IMR-90 (cell line): ENCODE results near the gene SPPL2C. TPM values are rescaled to one million over a fixed set of nuclear protein-coding genes. Genes with fewer than 3 reads are reported as not detected.

Source experiments
- ATAC-seq: fragments of 200-7000 bp; cut with Tn5 transposase; 2 replicates; pipeline ENCODE4 v1.9.1; 2020; ENCODE audit warnings: low read depth, mild to moderate bottlenecking, moderate library complexity
- BruUV-seq: library from RNA; stranded (reverse); fragments of 400-500 nt; replicated peaks from 2 replicates; lab custom pipeline; 2021; lab: Mats Ljungman, UMichigan
- CTCF ChIA-PET: fragments of 300-600 bp; formaldehyde crosslinking; extraction: SDS; loops from one replicate; lab custom pipeline; 2021; ENCODE audit warnings: antibody characterized with exemption; lab: Yijun Ruan, JAX
- POLR2A ChIA-PET: fragments of 300-600 bp; sonication (Branson Sonifier 250); formaldehyde crosslinking; loops from one replicate; lab custom pipeline; 2022; ENCODE audit warnings: antibody characterized with exemption; ENCODE audit not compliant: unreplicated experiment; lab: Charles Lee
- DNase-seq: peaks from one replicate; pipeline ENCODE4 v3.0.0; 2013
- H2AFZ ChIP-seq: replicated peaks from 2 replicates; pipeline ENCODE3; 2013; ENCODE audit warnings: low read length, mild to moderate bottlenecking; ENCODE audit not compliant: poor library complexity
- H2AK5ac ChIP-seq: 2 replicates; pipeline ENCODE4 v1.6.1; 2013; ENCODE audit warnings: low read depth, low read length, inconsistent platforms
- H2AK9ac ChIP-seq: replicated peaks from 2 replicates; pipeline ENCODE3; 2013; ENCODE audit warnings: mild to moderate bottlenecking, low read depth, low read length, moderate library complexity; ENCODE audit not compliant: poor library complexity
- H2BK120ac ChIP-seq: 2 replicates; pipeline ENCODE4 v1.6.1; 2013; ENCODE audit warnings: low read depth, low read length, inconsistent platforms
- H2BK15ac ChIP-seq: 3 replicates; pipeline ENCODE4 v1.6.1; 2013; ENCODE audit warnings: low read depth, low read length, inconsistent platforms
- H2BK20ac ChIP-seq: 2 replicates; pipeline ENCODE4 v1.6.1; 2013; ENCODE audit warnings: low read depth, mild to moderate bottlenecking, inconsistent platforms, low read length, moderate library complexity
- H2BK5ac ChIP-seq: 2 replicates; pipeline ENCODE4 v1.6.1; 2013; ENCODE audit warnings: mild to moderate bottlenecking, low read depth, low read length, inconsistent platforms; ENCODE audit not compliant: poor library complexity, severe bottlenecking
- H3K14ac ChIP-seq: replicated peaks from 2 replicates; pipeline ENCODE4 v1.6.1; 2013; ENCODE audit warnings: low read depth, low read length, inconsistent platforms
- H3K18ac ChIP-seq: 2 replicates; pipeline ENCODE4 v1.6.1; 2013; ENCODE audit warnings: low read depth, low read length, control low read depth
- H3K23ac ChIP-seq: 2 replicates; pipeline ENCODE4 v1.6.1; 2013; ENCODE audit warnings: low read depth, low read length, inconsistent platforms
- H3K27ac ChIP-seq: 2 replicates; pipeline ENCODE4 v1.5.1; 2013; ENCODE audit warnings: mild to moderate bottlenecking, control low read depth, low read length; ENCODE audit not compliant: insufficient read depth
- H3K27me3 ChIP-seq: 2 replicates; pipeline ENCODE4 v1.6.1; 2013; ENCODE audit warnings: low read length; ENCODE audit not compliant: control insufficient read depth, insufficient read depth
- H3K36me3 ChIP-seq: 2 replicates; pipeline ENCODE4 v1.6.1; 2013; ENCODE audit warnings: low read length, mixed read lengths; ENCODE audit not compliant: control insufficient read depth, insufficient read depth
- H3K4ac ChIP-seq: 2 replicates; pipeline ENCODE4 v1.6.1; 2013; ENCODE audit warnings: low read depth, low read length, inconsistent platforms
- H3K4me1 ChIP-seq: 2 replicates; pipeline ENCODE4 v1.6.1; 2013; ENCODE audit warnings: low read length, mixed read lengths; ENCODE audit not compliant: control insufficient read depth, insufficient read depth
- H3K4me2 ChIP-seq: 2 replicates; pipeline ENCODE4 v1.6.1; 2013; ENCODE audit warnings: low read depth, mild to moderate bottlenecking, control low read depth, low read length, moderate library complexity
- H3K4me3 ChIP-seq: 2 replicates; pipeline ENCODE4 v1.5.1; 2013; ENCODE audit warnings: low read depth, mild to moderate bottlenecking, control low read depth, low read length, moderate library complexity; ENCODE audit not compliant: insufficient read depth
- H3K56ac ChIP-seq: 2 replicates; pipeline ENCODE4 v1.6.1; 2013; ENCODE audit warnings: low read length, inconsistent platforms; ENCODE audit not compliant: insufficient read depth; ENCODE audit errors: extremely low read depth
- H3K79me1 ChIP-seq, 2 experiments: 2 replicates each; pipeline ENCODE4 v1.6.1; 2013; ENCODE audit warnings: low read length in 2 of 2, inconsistent platforms in 1 of 2, low read depth in 1 of 2
- H3K9ac ChIP-seq: 2 replicates; pipeline ENCODE4 v1.6.1; 2013; ENCODE audit warnings: low read depth, low read length, control low read depth
- H3K9me1 ChIP-seq: 2 replicates; pipeline ENCODE4 v1.6.1; 2013; ENCODE audit warnings: low read length, inconsistent platforms; ENCODE audit not compliant: insufficient read depth
- H3K9me3 ChIP-seq: 2 replicates; pipeline ENCODE4 v1.6.1; 2013; ENCODE audit warnings: low read length; ENCODE audit not compliant: control insufficient read depth, insufficient read depth
- H4K20me1 ChIP-seq: 2 replicates; pipeline ENCODE4 v1.6.1; 2013; ENCODE audit warnings: low read length, inconsistent platforms; ENCODE audit not compliant: insufficient read depth
- H4K5ac ChIP-seq: 2 replicates; pipeline ENCODE4 v1.6.1; 2013; ENCODE audit warnings: mild to moderate bottlenecking, low read depth, low read length, control low read depth
- H4K8ac ChIP-seq, 2 experiments: 2 replicates each; pipeline ENCODE4 v1.6.1; 2013; ENCODE audit warnings: low read depth in 2 of 2, low read length in 2 of 2, control low read depth in 1 of 2, inconsistent platforms in 1 of 2
- H4K91ac ChIP-seq: 2 replicates; pipeline ENCODE4 v1.6.1; 2013; ENCODE audit warnings: low read depth, low read length, inconsistent platforms; ENCODE audit not compliant: insufficient read depth
- BHLHE40 ChIP-seq: fragments of 150-350 bp; IDR thresholded peaks from 2 replicates; pipeline ENCODE4 v1.6.1; 2016; ENCODE audit warnings: mild to moderate bottlenecking, low read depth, low read length
- CEBPB ChIP-seq: IDR thresholded peaks from 2 replicates; pipeline ENCODE4 v1.6.1; 2012; ENCODE audit warnings: low read depth, low read length, improper control_type of control experiment
- CHD1 ChIP-seq: IDR thresholded peaks from 2 replicates; pipeline ENCODE4 v1.6.1; 2012; ENCODE audit warnings: low read depth, low read length, improper control_type of control experiment
- CTCF ChIP-seq: conservative IDR thresholded peaks from 2 replicates; pipeline ENCODE4 v1.5.1; 2012; ENCODE audit warnings: mild to moderate bottlenecking, low read depth, low read length, improper control_type of control experiment
- ELK1 ChIP-seq: fragments of 150-350 bp; IDR thresholded peaks from 2 replicates; pipeline ENCODE4 v1.6.1; 2016; ENCODE audit warnings: low read depth, mild to moderate bottlenecking, low read length, moderate library complexity, borderline replicate concordance
- FOS ChIP-seq: fragments of 150-350 bp; IDR thresholded peaks from 2 replicates; pipeline ENCODE4 v1.6.1; 2016; ENCODE audit warnings: low read depth, low read length
- MAFK ChIP-seq: IDR thresholded peaks from 2 replicates; pipeline ENCODE4 v1.6.1; 2012; ENCODE audit warnings: low read depth, low read length, improper control_type of control experiment
- MAZ ChIP-seq: IDR thresholded peaks from 2 replicates; pipeline ENCODE4 v1.6.1; 2012; ENCODE audit warnings: low read depth, mild to moderate bottlenecking, low read length, improper control_type of control experiment, moderate library complexity, borderline replicate concordance
- MXI1 ChIP-seq: IDR thresholded peaks from 2 replicates; pipeline ENCODE4 v1.6.1; 2012; ENCODE audit warnings: low read depth, mild to moderate bottlenecking, low read length, moderate library complexity, borderline replicate concordance
- NFE2L2 ChIP-seq: fragments of 150-350 bp; IDR thresholded peaks from 2 replicates; pipeline ENCODE4 v1.6.1; 2016; ENCODE audit warnings: low read depth, mild to moderate bottlenecking, low read length
- POLR2A ChIP-seq: IDR thresholded peaks from 2 replicates; pipeline ENCODE4 v1.6.1; 2012; ENCODE audit warnings: mild to moderate bottlenecking, low read depth, low read length
- RAD21 ChIP-seq: IDR thresholded peaks from 2 replicates; pipeline ENCODE4 v1.6.1; 2012; ENCODE audit warnings: low read length, improper control_type of control experiment
- RCOR1 ChIP-seq: IDR thresholded peaks from 2 replicates; pipeline ENCODE4 v1.6.1; 2012; ENCODE audit warnings: mild to moderate bottlenecking, low read length, improper control_type of control experiment; ENCODE audit not compliant: insufficient replicate concordance
- RFX5 ChIP-seq: IDR thresholded peaks from 2 replicates; pipeline ENCODE4 v1.8.0; 2012; ENCODE audit warnings: low read depth, mild to moderate bottlenecking, low read length, moderate library complexity
- SMC3 ChIP-seq: fragments of 150-350 bp; IDR thresholded peaks from 2 replicates; pipeline ENCODE4 v1.6.1; 2016; ENCODE audit warnings: low read depth, mild to moderate bottlenecking, antibody characterized with exemption, low read length, moderate library complexity
- USF2 ChIP-seq: fragments of 150-350 bp; IDR thresholded peaks from 2 replicates; pipeline ENCODE4 v1.6.1; 2017; ENCODE audit warnings: mild to moderate bottlenecking, antibody characterized with exemption, low read length, low read depth
- WGBS, 2 experiments: methylation state at CpG; one replicate each; pipeline versions ENCODE4 v1.1.5 to v1.1.7; 2013; ENCODE audit warnings: missing lambda C conversion rate in 2 of 2; ENCODE audit not compliant: insufficient read length in 1 of 2; ENCODE audit errors: extremely low coverage in 2 of 2; 5-methylcytosine and 5-hydroxymethylcytosine counted together
- dilution Hi-C: fragments of 300-500 bp; cut with HindIII; formaldehyde crosslinking; loops from one replicate; pipeline ENCODE4 v1.14.3; 2018; ENCODE audit warnings: low sequenced_read_pairs; ENCODE audit not compliant: unreplicated experiment
- in situ Hi-C: fragments of 300-500 bp; cut with MboI; formaldehyde crosslinking; loops from 3 replicates; pipeline ENCODE4 v1.14.3; 2019; ENCODE audit warnings: low sequenced_read_pairs, inconsistent platforms, mixed read lengths
- intact Hi-C: fragments of 100-400 bp; cut with micrococcal nuclease; formaldehyde crosslinking; loops from 2 replicates; pipeline ENCODE4 v1.10.0; 2022
- polyA plus RNA-seq, 3 experiments: library from polyadenylated mRNA; depleted of rRNA; stranded (reverse); fragments of >200 nt; gene quantifications; 2 replicates each; pipeline ENCODE4 v1.2.3, GENCODE V29; 2012; ENCODE audit warnings: low replicate concordance in 1 of 3
- total RNA-seq: library from RNA; depleted of rRNA; stranded (reverse); fragments of >200 nt; gene quantifications from 2 replicates; pipeline ENCODE4 v1.2.3, GENCODE V29; 2012

The SPPL2C gene
- total and polyA plus RNA-seq, 2 of the 4 experiments (the other 2 are of a cell fraction) = not detected

GRCh38 chr17:45870342-45870974 lies 25.8 kb downstream of the SPPL2C start:
- dilution Hi-C loops = loop anchor here (25.0 kb wide), 1 partner anchor 233 kb away; no protein-coding TSS in a partner anchor
- in situ Hi-C loops = no loop called here

More at GRCh38 chr17:45870342-45870974, 25.8 kb downstream of the SPPL2C start:
- TF ChIP-seq SMC3 (no peak), BHLHE40 (no peak), RCOR1 (no peak), RFX5 (no peak), CEBPB (no peak), USF2 (no peak), CHD1 (no peak), MAZ (no peak), ELK1 (no peak), MXI1 (no peak), RAD21 (no peak), CTCF (no peak), MAFK (no peak), NFE2L2 (no peak), FOS (no peak), POLR2A (no peak)
- WGBS, 2 experiments = no CpG with 5 or more reads among the region's 4 CpGs
- H2AK9ac ChIP-seq = no peak overlapping the region
- no peak overlapping the region for H2AFZ ChIP-seq
- ChIA-PET CTCF (interaction anchor here (0.6 kb wide), 1 partner anchor 156 kb away, joined by 3 read pairs; no protein-coding TSS in a partner anchor), POLR2A (no interaction called here)
- no peak overlapping the region for H2AK5ac ChIP-seq
- no peak overlapping the region for H3K14ac ChIP-seq
- DNase-seq = no peak
- no peaks in the 10 kb centered on the region for H3K9me1 ChIP-seq
- no peak overlapping the region for H4K5ac ChIP-seq
- intact Hi-C loops = no loop called here
- no peak overlapping the region for H2BK5ac ChIP-seq
- H3K27me3 ChIP-seq = peaks cover 14% of the 10 kb centered on the region
- no peaks in the 10 kb centered on the region for H3K4me1 ChIP-seq
- H3K4ac ChIP-seq = no peak overlapping the region
- H3K9ac ChIP-seq = no peak overlapping the region
- H3K9me3 ChIP-seq = no peaks in the 10 kb centered on the region
- H2BK120ac ChIP-seq = no peak overlapping the region
- H2BK20ac ChIP-seq = no peak overlapping the region
- no peak overlapping the region for H3K27ac ChIP-seq
- no peak overlapping the region for H3K4me2 ChIP-seq
- H2BK15ac ChIP-seq = no peak overlapping the region
- H4K20me1 ChIP-seq = no peaks in the 10 kb centered on the region
- no TSS peak for BruUV-seq
- H3K36me3 ChIP-seq = no peaks in the 10 kb centered on the region
- no peaks in the 10 kb centered on the region for H3K79me1 ChIP-seq
- no peak for ATAC-seq
- H3K4me3 ChIP-seq = no peak overlapping the region
- no peak overlapping the region for H4K8ac ChIP-seq
- H4K91ac ChIP-seq = no peak overlapping the region
- no peak overlapping the region for H3K23ac ChIP-seq
- no peak overlapping the region for H3K18ac ChIP-seq
- no peak overlapping the region for H3K56ac ChIP-seq
